Hepatocyte (in vitro differentiated cells): ENCODE data around the gene IMMP2L. TPM values are rescaled to one million over a fixed set of nuclear protein-coding genes. Genes with fewer than 3 reads are reported as not detected.

Experiments
- DNase-seq: peaks from one replicate; pipeline ENCODE4 v3.0.0-alpha.2; 2016; ENCODE audit warnings: low spot score
- H2AFZ ChIP-seq: fragments of 200-600 bp; sonication (generic); 2 replicates; pipeline ENCODE4 v1.6.0; 2016; ENCODE audit warnings: antibody characterized with exemption, mild to moderate bottlenecking
- H3K27ac ChIP-seq: fragments of 200-600 bp; sonication (generic); 2 replicates; pipeline ENCODE4 v1.5.1; 2016; ENCODE audit warnings: mild to moderate bottlenecking
- H3K27me3 ChIP-seq: fragments of 200-600 bp; sonication (generic); 2 replicates; pipeline ENCODE4 v1.6.1; 2016
- H3K36me3 ChIP-seq: fragments of 200-600 bp; sonication (generic); replicated peaks from 2 replicates; pipeline ENCODE4 v1.5.1; 2016; ENCODE audit warnings: low read depth; ENCODE audit not compliant: insufficient read depth
- H3K4me1 ChIP-seq: fragments of 200-600 bp; sonication (generic); 2 replicates; pipeline ENCODE4 v1.5.1; 2016; ENCODE audit warnings: mild to moderate bottlenecking, moderate library complexity; ENCODE audit not compliant: insufficient read depth
- H3K4me2 ChIP-seq: fragments of 200-600 bp; sonication (generic); 2 replicates; pipeline ENCODE4 v1.6.0; 2016
- H3K4me3 ChIP-seq: fragments of 200-600 bp; sonication (generic); 2 replicates; pipeline ENCODE4 v1.5.1; 2016; ENCODE audit warnings: mild to moderate bottlenecking
- H3K79me2 ChIP-seq: fragments of 200-600 bp; sonication (generic); 2 replicates; pipeline ENCODE4 v1.6.0; 2017; ENCODE audit warnings: mild to moderate bottlenecking
- H3K9me2 ChIP-seq: fragments of 200-600 bp; sonication (generic); replicated peaks from 2 replicates; pipeline ENCODE4 v1.6.0; 2017; ENCODE audit warnings: mild to moderate bottlenecking; ENCODE audit not compliant: insufficient read depth
- H3K9me3 ChIP-seq: fragments of 200-600 bp; sonication (generic); 2 replicates; pipeline ENCODE4 v1.5.1; 2016; ENCODE audit warnings: low read depth, mild to moderate bottlenecking
- H4K20me1 ChIP-seq: fragments of 200-600 bp; sonication (generic); 2 replicates; pipeline ENCODE4 v1.6.0; 2016; ENCODE audit warnings: mild to moderate bottlenecking; ENCODE audit not compliant: insufficient read depth, poor library complexity, severe bottlenecking
- EZH2 ChIP-seq: fragments of 200-600 bp; sonication (generic); IDR thresholded peaks from 2 replicates; pipeline ENCODE4 v1.6.1; 2016; ENCODE audit warnings: antibody characterized with exemption, mild to moderate bottlenecking, borderline replicate concordance
- EZH2phosphoT487 ChIP-seq: fragments of 200-600 bp; sonication (generic); IDR thresholded peaks from one replicate; pipeline ENCODE4 v1.6.1; 2018; ENCODE audit warnings: antibody characterized with exemption, mild to moderate bottlenecking, low read depth, moderate library complexity; ENCODE audit not compliant: unreplicated experiment, severe bottlenecking
- WGBS: methylation state at CpG from one replicate; pipeline ENCODE4 v1.1.6; 2016; ENCODE audit warnings: low lambda C conversion rate; ENCODE audit errors: missing lambda C conversion rate; 5-methylcytosine and 5-hydroxymethylcytosine counted together
- polyA plus RNA-seq: library from polyadenylated mRNA; unstranded; fragments of >200 nt; fragmentation: Nextera tagmentation; extraction: Ambion mirVana; gene quantifications from 2 replicates; pipeline ENCODE4 v1.2.1, GENCODE V29; 2016
- total RNA-seq: library from RNA; depleted of rRNA; stranded (reverse); fragments of >200 nt; gene quantifications from 2 replicates; pipeline ENCODE4 v1.2.3, GENCODE V29; 2014
- TF ChIP-seq, protein P1 (sequence below): fragments of 200-600 bp; sonication (generic); IDR thresholded peaks from 2 replicates; pipeline ENCODE4 v1.5.1; 2016; ENCODE audit warnings: antibody characterized with exemption, mild to moderate bottlenecking; ENCODE audit not compliant: poor library complexity

The IMMP2L gene
- total and polyA plus RNA-seq, 2 experiments from 2014 or later: 13.3 to 17.6 TPM

DNA sequence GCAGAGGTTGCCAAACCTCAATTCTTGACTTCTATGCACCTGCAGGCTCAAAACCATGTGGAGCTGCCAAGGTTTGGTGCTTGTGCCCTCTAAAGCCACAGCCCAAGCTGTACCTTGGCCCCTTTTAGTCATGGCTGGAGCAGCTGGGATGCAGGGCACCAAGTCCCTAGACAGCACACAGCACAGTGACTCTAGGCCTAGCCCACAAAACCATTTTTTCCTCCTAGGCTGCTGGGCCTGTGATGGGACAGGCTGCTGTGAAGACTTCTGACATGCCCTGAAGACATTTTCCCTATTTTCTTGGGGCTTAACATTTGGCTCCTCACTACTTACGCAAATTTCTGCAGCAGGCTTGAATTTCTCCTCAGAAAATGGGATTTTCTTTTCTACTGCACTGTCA, 499.1 kb downstream of the IMMP2L start:
- Histone ChIP-seq H4K20me1 (no peaks in the 10 kb centered on the region), H3K4me1 (no peaks in the 10 kb centered on the region), H3K9me2 (no peaks in the 10 kb centered on the region), H3K79me2 (no peaks in the 10 kb centered on the region), H3K27ac (no peak overlapping the region), H3K36me3 (no peaks in the 10 kb centered on the region), H3K4me3 (no peak overlapping the region), H2AFZ (no peak overlapping the region), H3K27me3 (no peaks in the 10 kb centered on the region), H3K9me3 (no peaks in the 10 kb centered on the region), H3K4me2 (no peak overlapping the region)
- no peak for DNase-seq
- TF ChIP-seq, protein P1, sequence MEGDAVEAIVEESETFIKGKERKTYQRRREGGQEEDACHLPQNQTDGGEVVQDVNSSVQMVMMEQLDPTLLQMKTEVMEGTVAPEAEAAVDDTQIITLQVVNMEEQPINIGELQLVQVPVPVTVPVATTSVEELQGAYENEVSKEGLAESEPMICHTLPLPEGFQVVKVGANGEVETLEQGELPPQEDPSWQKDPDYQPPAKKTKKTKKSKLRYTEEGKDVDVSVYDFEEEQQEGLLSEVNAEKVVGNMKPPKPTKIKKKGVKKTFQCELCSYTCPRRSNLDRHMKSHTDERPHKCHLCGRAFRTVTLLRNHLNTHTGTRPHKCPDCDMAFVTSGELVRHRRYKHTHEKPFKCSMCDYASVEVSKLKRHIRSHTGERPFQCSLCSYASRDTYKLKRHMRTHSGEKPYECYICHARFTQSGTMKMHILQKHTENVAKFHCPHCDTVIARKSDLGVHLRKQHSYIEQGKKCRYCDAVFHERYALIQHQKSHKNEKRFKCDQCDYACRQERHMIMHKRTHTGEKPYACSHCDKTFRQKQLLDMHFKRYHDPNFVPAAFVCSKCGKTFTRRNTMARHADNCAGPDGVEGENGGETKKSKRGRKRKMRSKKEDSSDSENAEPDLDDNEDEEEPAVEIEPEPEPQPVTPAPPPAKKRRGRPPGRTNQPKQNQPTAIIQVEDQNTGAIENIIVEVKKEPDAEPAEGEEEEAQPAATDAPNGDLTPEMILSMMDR: no peak
- no peak for TF ChIP-seq EZH2phosphoT487
- 97% methylated on average over 1 of the region's 1 CpG for WGBS

DNA sequence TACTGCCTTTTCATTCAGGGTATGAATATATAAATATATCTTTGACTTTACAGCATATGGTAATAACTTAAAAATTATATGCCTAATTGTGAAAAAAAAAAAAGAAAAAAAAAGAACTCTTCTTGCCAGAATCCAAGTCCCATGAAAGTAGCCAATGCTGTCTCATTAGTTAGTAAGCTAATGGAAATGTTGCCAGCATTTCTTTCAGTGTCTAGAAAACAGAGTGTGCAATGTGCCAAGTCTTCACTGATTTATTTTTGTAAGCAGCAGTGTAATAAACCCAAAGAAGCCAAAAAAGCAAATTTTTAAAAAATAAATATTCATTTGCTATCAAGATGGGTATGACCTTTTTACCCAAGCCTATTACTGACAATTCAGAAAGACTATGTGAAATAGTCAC, 502.5 kb downstream of the IMMP2L start:
- no peak for DNase-seq

DNA sequence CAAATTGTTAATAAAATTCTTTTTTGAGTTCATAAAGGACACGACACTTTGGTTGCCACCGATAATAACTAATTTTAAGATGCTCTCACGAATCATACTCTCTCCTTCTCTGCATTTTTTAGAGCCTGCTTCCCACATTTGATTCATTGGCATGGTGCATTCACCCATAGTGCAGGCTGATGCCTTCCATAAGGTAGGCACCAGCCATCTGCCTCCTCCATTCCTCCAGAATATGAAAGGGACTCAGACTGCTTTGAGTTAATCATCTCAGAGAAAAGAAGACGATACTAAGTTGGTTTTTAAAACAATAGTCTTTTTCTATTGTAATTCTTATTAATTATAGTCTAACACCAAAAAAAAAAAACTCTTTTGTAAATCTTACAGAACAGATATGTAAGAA, 505.2 kb downstream of the IMMP2L start:
- Histone ChIP-seq H2AFZ (no peak overlapping the region), H3K27ac (no peak overlapping the region), H3K79me2 (no peaks in the 10 kb centered on the region), H4K20me1 (no peaks in the 10 kb centered on the region), H3K27me3 (no peaks in the 10 kb centered on the region), H3K36me3 (no peaks in the 10 kb centered on the region), H3K4me2 (no peak overlapping the region), H3K4me3 (no peak overlapping the region), H3K4me1 (no peaks in the 10 kb centered on the region), H3K9me3 (no peaks in the 10 kb centered on the region), H3K9me2 (no peaks in the 10 kb centered on the region)
- no peak for DNase-seq
- WGBS: 90% methylated on average over 4 of the region's 4 CpGs
- no peak for TF ChIP-seq EZH2
- TF ChIP-seq EZH2phosphoT487: no peak
- TF ChIP-seq, protein P1: no peak

More for the DNA sequence above, 502.5 kb downstream of the IMMP2L start:
- H3K9me3 ChIP-seq: no peaks in the 10 kb centered on the region
- no peak overlapping the region for H2AFZ ChIP-seq
- no peak overlapping the region for H3K4me2 ChIP-seq
- H3K79me2 ChIP-seq: no peaks in the 10 kb centered on the region
- H3K4me3 ChIP-seq: no peak overlapping the region
- no peaks in the 10 kb centered on the region for H4K20me1 ChIP-seq
- H3K27me3 ChIP-seq: no peaks in the 10 kb centered on the region
- no peaks in the 10 kb centered on the region for H3K9me2 ChIP-seq
- H3K36me3 ChIP-seq: no peaks in the 10 kb centered on the region
- H3K27ac ChIP-seq: no peak overlapping the region
- TF ChIP-seq, protein P1: no peak
- TF ChIP-seq EZH2phosphoT487 (no peak), EZH2 (no peak)
- H3K4me1 ChIP-seq: no peaks in the 10 kb centered on the region

DNA sequence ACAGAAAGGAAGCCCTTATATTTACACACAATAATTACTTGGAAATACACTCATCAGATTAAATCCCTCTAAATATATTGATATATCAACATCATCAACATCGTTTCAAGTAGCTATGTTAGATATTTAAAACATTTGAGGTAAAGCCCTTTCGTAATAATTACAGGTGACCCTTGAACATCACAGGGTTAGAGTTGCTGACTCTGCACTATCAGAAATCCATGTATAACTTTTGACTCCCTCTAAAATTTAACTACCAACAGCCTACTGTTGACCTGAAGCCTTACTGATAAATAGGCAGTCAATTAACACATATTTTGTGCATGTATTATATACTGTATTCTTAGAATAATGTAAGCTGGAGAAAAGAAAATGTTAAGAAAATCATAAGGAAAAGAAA, 505.9 kb downstream of the IMMP2L start:
- no peak for DNase-seq
- no peaks in the 10 kb centered on the region for H4K20me1 ChIP-seq
- 87% methylated on average over 2 of the region's 2 CpGs for WGBS
- no peaks in the 10 kb centered on the region for H3K4me1 ChIP-seq
- no peaks in the 10 kb centered on the region for H3K79me2 ChIP-seq
- H3K9me2 ChIP-seq: no peaks in the 10 kb centered on the region
- no peaks in the 10 kb centered on the region for H3K36me3 ChIP-seq
- H2AFZ ChIP-seq: no peak overlapping the region
- H3K27ac ChIP-seq: no peak overlapping the region
- no peak overlapping the region for H3K4me2 ChIP-seq
- no peak overlapping the region for H3K4me3 ChIP-seq
- TF ChIP-seq, protein P1: no peak
- TF ChIP-seq EZH2phosphoT487: no peak
- TF ChIP-seq EZH2: no peak
- H3K27me3 ChIP-seq: no peaks in the 10 kb centered on the region
- H3K9me3 ChIP-seq: no peaks in the 10 kb centered on the region
